ENCODE data around the gene RFXANK. TPM values are rescaled to one million over a fixed set of nuclear protein-coding genes. Genes with fewer than 3 reads are reported as not detected.

Gene RFXANK
- total RNA-seq, 1 donor from 2014 or later, result 134 TPM

- no peak for DNase-seq (ENCODE audit: low spot score, unreplicated experiment)
- TF ChIP-seq CTCF (IDR thresholded peaks at IDR 0.05; ENCODE audit: unreplicated experiment), result no peak
- Mint-ChIP-seq H3K27me3 (peaks cover 37% of the 10 kb centered on the region), H3K4me3 (ENCODE audit: low read depth) (no peak overlapping the region), H3K4me1 (ENCODE audit: low read depth) (no peaks in the 10 kb centered on the region), H3K27ac (no peak overlapping the region), H3K36me3 (ENCODE audit: insufficient read depth) (no peaks in the 10 kb centered on the region), H3K9me3 (ENCODE audit: low read depth) (no peaks in the 10 kb centered on the region)
Measured at GRCh38 chr19:19229701-19230100, 37.6 kb downstream of the RFXANK start.

GRCh38 chr19:19230999-19231398, 38.9 kb downstream of the RFXANK start:
- Mint-ChIP-seq H3K27ac (no peak overlapping the region), H3K9me3 (ENCODE audit: low read depth) (peaks cover 2% of the 10 kb centered on the region)
- TF ChIP-seq CTCF (IDR thresholded peaks at IDR 0.05; ENCODE audit: unreplicated experiment), result no peak

GRCh38 chr19:19232261-19232721, 40.2 kb downstream of the RFXANK start:
- DNase-seq (ENCODE audit: low spot score, unreplicated experiment), result no peak
- Mint-ChIP-seq H3K4me3 (ENCODE audit: low read depth) (no peak overlapping the region), H3K36me3 (ENCODE audit: insufficient read depth) (no peaks in the 10 kb centered on the region), H3K9me3 (ENCODE audit: low read depth) (peaks cover 6% of the 10 kb centered on the region), H3K4me1 (ENCODE audit: low read depth) (no peaks in the 10 kb centered on the region), H3K27ac (no peak overlapping the region), H3K27me3 (peaks cover 29% of the 10 kb centered on the region)
- no peak for TF ChIP-seq CTCF (IDR thresholded peaks at IDR 0.05; ENCODE audit: unreplicated experiment)

More at GRCh38 chr19:19230999-19231398, 38.9 kb downstream of the RFXANK start:
- Mint-ChIP-seq H3K36me3 (ENCODE audit: insufficient read depth) (no peaks in the 10 kb centered on the region), H3K4me1 (ENCODE audit: low read depth) (no peaks in the 10 kb centered on the region), H3K27me3 (peaks cover 29% of the 10 kb centered on the region), H3K4me3 (ENCODE audit: low read depth) (no peak overlapping the region)
- DNase-seq (ENCODE audit: low spot score, unreplicated experiment), result no peak

GRCh38 chr19:19234220-19234816, 42.3 kb downstream of the RFXANK start:
- peaks cover 6% of the 10 kb centered on the region for H3K9me3 Mint-ChIP-seq (ENCODE audit: low read depth)
- no peaks in the 10 kb centered on the region for H3K36me3 Mint-ChIP-seq (ENCODE audit: insufficient read depth)
- DNase-seq (ENCODE audit: low spot score, unreplicated experiment), result no peak
- no peak for TF ChIP-seq CTCF (IDR thresholded peaks at IDR 0.05; ENCODE audit: unreplicated experiment)
- no peaks in the 10 kb centered on the region for H3K4me1 Mint-ChIP-seq (ENCODE audit: low read depth)
- no peak overlapping the region for H3K4me3 Mint-ChIP-seq (ENCODE audit: low read depth)
- H3K27me3 Mint-ChIP-seq, result peaks cover 22% of the 10 kb centered on the region
- no peak overlapping the region for H3K27ac Mint-ChIP-seq

GRCh38 chr19:19236173-19236572, 44.1 kb downstream of the RFXANK start:
- H3K9me3 Mint-ChIP-seq (ENCODE audit: low read depth), result peaks cover 6% of the 10 kb centered on the region
- H3K27me3 Mint-ChIP-seq, result peaks cover 26% of the 10 kb centered on the region
- no peaks in the 10 kb centered on the region for H3K36me3 Mint-ChIP-seq (ENCODE audit: insufficient read depth)

More at GRCh38 chr19:19236173-19236572, 44.1 kb downstream of the RFXANK start:
- no peak for TF ChIP-seq CTCF (IDR thresholded peaks at IDR 0.05; ENCODE audit: unreplicated experiment)
- Mint-ChIP-seq H3K4me1 (ENCODE audit: low read depth) (no peaks in the 10 kb centered on the region), H3K4me3 (ENCODE audit: low read depth) (no peak overlapping the region), H3K27ac (no peak overlapping the region)
- DNase-seq (ENCODE audit: low spot score, unreplicated experiment), result no peak
